NCI-H128 (cell line): ENCODE data around the gene EFNB1.
"Not testable (repeated sequence)": the region's sequence is repeated elsewhere in the genome, so short reads cannot be mapped to it uniquely, and the experiment has no call there.

Source experiments
- DNase-seq: peaks from one replicate; lab custom pipeline; 2025; ENCODE audit not compliant: unreplicated experiment; lab: John Stamatoyannopoulos, UW

EFNB1 gene

GRCh38 chrX:68828740-68829581 is at the start of gene EFNB1:
Gene EFNB1 (plus strand): TSS chrX:68829021. CDS start chrX:68829777, 756 bp downstream.
- peak; percentile 93 for DNase-seq

GRCh38 chrX:68781295-68781694 is 47.5 kb upstream of the EFNB1 start:
- DNase-seq, result not testable (repeated sequence)

GRCh38 chrX:68784816-68785215 is 44.0 kb upstream of the EFNB1 start:
- no peak for DNase-seq

GRCh38 chrX:68786581-68786980 is 42.2 kb upstream of the EFNB1 start:
- DNase-seq, result not testable (repeated sequence)

- no peak for DNase-seq
These were observed 38.9 kb upstream of the EFNB1 start for GRCh38 chrX:68789966-68790365.

- DNase-seq, result no peak
These were observed 36.7 kb upstream of the EFNB1 start for GRCh38 chrX:68792083-68792482.

- no peak for DNase-seq
These were observed 34.4 kb upstream of the EFNB1 start for GRCh38 chrX:68794461-68794860.

GRCh38 chrX:68795741-68796140 is 33.1 kb upstream of the EFNB1 start:
- no peak for DNase-seq

GRCh38 chrX:68798400-68798799 is 30.4 kb upstream of the EFNB1 start:
- DNase-seq, result not testable (repeated sequence)

GRCh38 chrX:68801737-68802290 is 27.0 kb upstream of the EFNB1 start:
- no peak for DNase-seq

GRCh38 chrX:68807818-68808217 is 21.0 kb upstream of the EFNB1 start:
- DNase-seq, result no peak

GRCh38 chrX:68808686-68809357 is 20.0 kb upstream of the EFNB1 start:
- DNase-seq, result no peak

GRCh38 chrX:68820476-68821110 is 8.2 kb upstream of the EFNB1 start:
- no peak for DNase-seq

GRCh38 chrX:68821616-68822015 is 7.2 kb upstream of the EFNB1 start:
- DNase-seq, result no peak

- DNase-seq, result peak; percentile 10
These were observed 6.0 kb upstream of the EFNB1 start for GRCh38 chrX:68822641-68823410.

- DNase-seq, result no peak
These were observed 5.2 kb upstream of the EFNB1 start for GRCh38 chrX:68823413-68824151.

- DNase-seq, result no peak
These were observed 4.7 kb upstream of the EFNB1 start for GRCh38 chrX:68824152-68824433.

GRCh38 chrX:68824565-68825125 is 4.2 kb upstream of the EFNB1 start:
- DNase-seq, result no peak

- DNase-seq, result no peak
These were observed 2.5 kb upstream of the EFNB1 start for GRCh38 chrX:68826113-68826980.
